Fibroblast of skin of left quadriceps (primary cell): ENCODE results near the gene COA6.
"Not testable (repeated sequence)": the region's sequence is repeated elsewhere in the genome, so short reads cannot be mapped to it uniquely, and the experiment has no call there.

Experiments used
- DNase-seq, 2 experiments: peaks; one replicate each; pipeline ENCODE4 v3.0.0-alpha.2; 2013; ENCODE audit warnings: low read depth in 2 of 2

The COA6 gene

GRCh38 chr1:234373064-234373958, at the start of gene COA6:
TSS of gene COA6 (plus strand) at chr1:234373456. CDS start at chr1:234373467, 11 bp downstream.
- DNase-seq: peak; percentile 92 to 93

GRCh38 chr1:234324821-234325220, 48.4 kb upstream of the COA6 start:
- no peak for DNase-seq

GRCh38 chr1:234325878-234326496, 47.3 kb upstream of the COA6 start:
- no peak for DNase-seq

GRCh38 chr1:234326497-234327366, 46.5 kb upstream of the COA6 start:
- DNase-seq: peak; percentile 20 to 26

- DNase-seq: no peak
Observed at GRCh38 chr1:234327577-234328164, 45.6 kb upstream of the COA6 start.

- DNase-seq: no peak
Observed at GRCh38 chr1:234330843-234331215, 42.4 kb upstream of the COA6 start.

GRCh38 chr1:234331507-234331906, 41.7 kb upstream of the COA6 start:
- DNase-seq: no peak

GRCh38 chr1:234336359-234336758, 36.9 kb upstream of the COA6 start:
- no peak for DNase-seq

- DNase-seq: no peak
Observed at GRCh38 chr1:234337233-234337632, 36.0 kb upstream of the COA6 start.

- DNase-seq: no peak
Observed at GRCh38 chr1:234340528-234340927, 32.7 kb upstream of the COA6 start.

- DNase-seq: no peak
Observed at GRCh38 chr1:234342774-234343173, 30.5 kb upstream of the COA6 start.

GRCh38 chr1:234345237-234345636, 28.0 kb upstream of the COA6 start:
- no peak for DNase-seq

- no peak for DNase-seq
Observed at GRCh38 chr1:234348964-234349363, 24.3 kb upstream of the COA6 start.

- no peak for DNase-seq
Observed at GRCh38 chr1:234355782-234356510, 17.3 kb upstream of the COA6 start.

- DNase-seq: not testable (repeated sequence)
Observed at GRCh38 chr1:234356615-234357269, 16.5 kb upstream of the COA6 start.

- DNase-seq: no peak
Observed at GRCh38 chr1:234357831-234358230, 15.4 kb upstream of the COA6 start.

GRCh38 chr1:234361102-234361603, 12.1 kb upstream of the COA6 start:
- DNase-seq: no peak

GRCh38 chr1:234362558-234362957, 10.7 kb upstream of the COA6 start:
- DNase-seq: no peak

GRCh38 chr1:234368320-234369032, 4.8 kb upstream of the COA6 start:
- DNase-seq: no peak

- DNase-seq: no peak
Observed at GRCh38 chr1:234369033-234369430, 4.2 kb upstream of the COA6 start.
